Neutrophil (primary cell): Measurements from ENCODE around the gene TTC9B.

Source experiments
- H3K27ac ChIP-seq: fragments of 200-600 bp; sonication (generic); 2 replicates; pipeline ENCODE4 v1.5.1; 2016; ENCODE audit warnings: mild to moderate bottlenecking, moderate library complexity
- H3K27me3 ChIP-seq: fragments of 200-600 bp; sonication (generic); 2 replicates; pipeline ENCODE4 v1.6.0; 2016; ENCODE audit warnings: mild to moderate bottlenecking
- H3K36me3 ChIP-seq: fragments of 200-600 bp; sonication (generic); 2 replicates; pipeline ENCODE4 v1.5.1; 2017
- H3K4me1 ChIP-seq, 2 experiments: fragments of 200-600 bp in 1 of 2; sonication (generic) in 1 of 2; 1 replicate in 1 of 2; 2 replicates in 1 of 2; pipeline versions ENCODE4 v1.5.1 to v1.6.1; 2013 to 2016; ENCODE audit warnings: low read depth in 1 of 2, low read length in 1 of 2, mild to moderate bottlenecking in 1 of 2, moderate library complexity in 1 of 2; ENCODE audit not compliant: control insufficient read depth in 1 of 2, insufficient read depth in 1 of 2
- H3K4me3 ChIP-seq, 2 experiments: fragments of 200-600 bp in 1 of 2; sonication (generic) in 1 of 2; 1 replicate in 1 of 2; 2 replicates in 1 of 2; pipeline ENCODE4 v1.5.1; 2013 to 2016; ENCODE audit warnings: low read depth in 1 of 2, low read length in 1 of 2, mild to moderate bottlenecking in 1 of 2, moderate library complexity in 1 of 2
- H3K9me3 ChIP-seq: fragments of 200-600 bp; sonication (generic); 2 replicates; pipeline ENCODE4 v1.5.1; 2016
- TF ChIP-seq, protein P1 (sequence below): fragments of 200-600 bp; sonication (generic); IDR thresholded peaks from 2 replicates; pipeline ENCODE4 v1.5.1; 2016; ENCODE audit warnings: antibody characterized with exemption

The TTC9B gene

DNA sequence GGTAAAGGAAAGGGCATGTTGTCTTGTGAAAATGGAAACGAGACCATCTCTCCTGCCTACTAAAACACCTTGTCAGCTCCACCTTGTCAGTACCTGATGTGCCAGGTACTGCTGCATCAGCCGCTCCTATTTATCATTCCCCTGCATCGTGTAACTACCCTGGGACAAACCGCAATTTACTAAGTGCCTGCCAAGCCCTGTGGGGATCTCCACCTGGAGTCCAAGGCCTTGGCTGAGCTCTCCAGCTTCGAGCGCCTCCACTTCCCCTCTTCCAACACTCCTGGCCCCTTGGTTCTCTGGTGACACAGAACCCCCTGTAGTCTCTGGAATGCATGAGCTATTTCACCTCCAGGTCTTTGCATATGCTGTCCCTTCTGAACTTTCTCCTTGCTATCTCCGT, 34.2 kb upstream of the TTC9B start:
- Histone ChIP-seq H3K4me1 (no peaks in the 10 kb centered on the region), H3K36me3 (peaks cover 73% of the 10 kb centered on the region), H3K27me3 (no peaks in the 10 kb centered on the region), H3K27ac (no peak overlapping the region), H3K9me3 (no peaks in the 10 kb centered on the region), H3K4me3 (no peak overlapping the region)
- TF ChIP-seq, protein P1, sequence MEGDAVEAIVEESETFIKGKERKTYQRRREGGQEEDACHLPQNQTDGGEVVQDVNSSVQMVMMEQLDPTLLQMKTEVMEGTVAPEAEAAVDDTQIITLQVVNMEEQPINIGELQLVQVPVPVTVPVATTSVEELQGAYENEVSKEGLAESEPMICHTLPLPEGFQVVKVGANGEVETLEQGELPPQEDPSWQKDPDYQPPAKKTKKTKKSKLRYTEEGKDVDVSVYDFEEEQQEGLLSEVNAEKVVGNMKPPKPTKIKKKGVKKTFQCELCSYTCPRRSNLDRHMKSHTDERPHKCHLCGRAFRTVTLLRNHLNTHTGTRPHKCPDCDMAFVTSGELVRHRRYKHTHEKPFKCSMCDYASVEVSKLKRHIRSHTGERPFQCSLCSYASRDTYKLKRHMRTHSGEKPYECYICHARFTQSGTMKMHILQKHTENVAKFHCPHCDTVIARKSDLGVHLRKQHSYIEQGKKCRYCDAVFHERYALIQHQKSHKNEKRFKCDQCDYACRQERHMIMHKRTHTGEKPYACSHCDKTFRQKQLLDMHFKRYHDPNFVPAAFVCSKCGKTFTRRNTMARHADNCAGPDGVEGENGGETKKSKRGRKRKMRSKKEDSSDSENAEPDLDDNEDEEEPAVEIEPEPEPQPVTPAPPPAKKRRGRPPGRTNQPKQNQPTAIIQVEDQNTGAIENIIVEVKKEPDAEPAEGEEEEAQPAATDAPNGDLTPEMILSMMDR = no peak

DNA sequence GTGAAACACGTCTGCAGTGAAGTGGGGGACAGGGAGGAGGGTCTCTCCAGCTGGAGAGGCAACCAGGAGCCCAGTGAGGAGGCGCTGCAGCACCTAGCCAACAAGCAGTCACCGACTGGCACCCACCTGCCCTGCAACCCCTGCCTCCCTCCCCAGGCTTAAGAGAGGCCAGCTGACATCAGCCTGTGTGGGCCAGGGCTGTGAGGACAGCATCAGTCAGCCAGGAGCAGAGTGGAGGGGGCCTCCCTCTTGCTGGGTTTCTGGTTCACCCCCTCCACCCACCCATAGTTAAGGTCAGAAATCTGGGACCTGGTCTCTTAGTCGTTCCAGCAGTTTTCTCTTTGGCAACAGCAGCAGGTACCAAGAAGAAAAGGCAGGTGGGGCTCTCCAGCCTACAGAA, 33.8 kb upstream of the TTC9B start:
- TF ChIP-seq, protein P1 = no peak
- H3K9me3 ChIP-seq = no peaks in the 10 kb centered on the region
- H3K4me3 ChIP-seq = no peak overlapping the region
- no peaks in the 10 kb centered on the region for H3K27me3 ChIP-seq
- no peak overlapping the region for H3K27ac ChIP-seq
- no peaks in the 10 kb centered on the region for H3K4me1 ChIP-seq
- H3K36me3 ChIP-seq = peaks cover 69% of the 10 kb centered on the region

DNA sequence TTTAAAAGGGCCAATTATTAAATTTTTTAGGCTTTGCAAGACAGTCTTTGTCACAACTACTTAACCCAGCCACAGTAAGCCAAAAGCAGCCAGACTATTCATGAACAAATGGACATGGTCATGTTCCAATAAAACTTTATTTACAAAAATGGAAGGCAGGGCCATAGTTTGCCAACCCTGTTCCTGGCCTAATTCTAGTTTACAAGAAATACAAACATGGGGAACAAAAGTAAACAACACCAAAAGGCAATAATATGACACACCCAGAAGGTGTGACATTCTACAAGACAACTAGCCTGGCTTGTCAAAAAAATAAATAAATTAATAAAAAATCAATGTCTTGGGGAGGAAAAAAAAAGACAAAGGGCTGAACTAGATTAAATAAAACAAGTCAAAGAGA, 33.1 kb upstream of the TTC9B start:
- Histone ChIP-seq H3K9me3 (no peaks in the 10 kb centered on the region), H3K4me1 (no peaks in the 10 kb centered on the region), H3K27ac (no peak overlapping the region), H3K36me3 (peaks cover 62% of the 10 kb centered on the region), H3K4me3 (no peak overlapping the region), H3K27me3 (no peaks in the 10 kb centered on the region)
- TF ChIP-seq, protein P1 = no peak

DNA sequence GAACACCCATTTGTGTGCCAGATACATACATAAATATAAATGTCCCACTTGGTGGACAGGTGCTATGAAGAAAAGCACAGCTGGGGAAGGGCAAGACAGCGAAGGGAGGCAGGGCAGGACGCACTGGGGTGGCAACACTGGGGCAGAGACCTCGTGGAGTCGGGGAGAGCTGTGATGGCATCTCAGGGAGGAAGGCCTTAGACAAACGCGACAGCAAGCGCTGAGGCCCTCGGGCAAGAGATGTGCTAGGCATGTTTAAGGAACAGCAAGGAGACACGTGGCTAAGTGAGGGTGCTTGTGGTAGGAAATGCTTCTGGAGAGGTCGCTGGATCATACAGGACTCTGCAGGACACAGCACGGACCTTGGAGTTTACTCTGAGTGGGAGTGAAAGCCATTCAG, 31.6 kb upstream of the TTC9B start:
- Histone ChIP-seq H3K27me3 (no peaks in the 10 kb centered on the region), H3K27ac (no peak overlapping the region), H3K4me1 (no peaks in the 10 kb centered on the region), H3K36me3 (peaks cover 47% of the 10 kb centered on the region), H3K4me3 (no peak overlapping the region), H3K9me3 (no peaks in the 10 kb centered on the region)
- TF ChIP-seq, protein P1 = no peak

DNA sequence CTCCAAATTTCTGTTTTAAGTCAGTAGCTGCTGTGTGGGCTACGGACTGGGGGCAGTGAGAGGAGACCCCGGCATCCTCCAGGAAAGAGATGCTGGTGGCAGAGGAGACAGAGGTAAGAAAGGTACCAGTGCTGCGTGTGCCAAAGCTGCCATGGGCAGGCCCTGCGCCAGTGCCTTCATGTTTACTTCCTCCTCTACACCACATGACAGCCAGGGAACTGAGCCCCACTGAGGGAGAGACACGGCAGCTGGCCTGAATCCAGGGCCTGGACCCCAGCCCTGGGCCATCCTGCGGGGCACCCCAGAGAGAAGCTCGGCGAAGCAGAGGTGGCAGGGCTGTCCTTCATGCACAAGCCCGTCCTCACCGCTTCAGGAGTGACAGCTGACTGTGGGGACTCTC, 31.0 kb upstream of the TTC9B start:
- TF ChIP-seq, protein P1 = no peak
- no peak overlapping the region for H3K4me3 ChIP-seq
- no peaks in the 10 kb centered on the region for H3K27me3 ChIP-seq
- H3K36me3 ChIP-seq = peaks cover 42% of the 10 kb centered on the region
- no peak overlapping the region for H3K27ac ChIP-seq
- no peaks in the 10 kb centered on the region for H3K4me1 ChIP-seq
- no peaks in the 10 kb centered on the region for H3K9me3 ChIP-seq

DNA sequence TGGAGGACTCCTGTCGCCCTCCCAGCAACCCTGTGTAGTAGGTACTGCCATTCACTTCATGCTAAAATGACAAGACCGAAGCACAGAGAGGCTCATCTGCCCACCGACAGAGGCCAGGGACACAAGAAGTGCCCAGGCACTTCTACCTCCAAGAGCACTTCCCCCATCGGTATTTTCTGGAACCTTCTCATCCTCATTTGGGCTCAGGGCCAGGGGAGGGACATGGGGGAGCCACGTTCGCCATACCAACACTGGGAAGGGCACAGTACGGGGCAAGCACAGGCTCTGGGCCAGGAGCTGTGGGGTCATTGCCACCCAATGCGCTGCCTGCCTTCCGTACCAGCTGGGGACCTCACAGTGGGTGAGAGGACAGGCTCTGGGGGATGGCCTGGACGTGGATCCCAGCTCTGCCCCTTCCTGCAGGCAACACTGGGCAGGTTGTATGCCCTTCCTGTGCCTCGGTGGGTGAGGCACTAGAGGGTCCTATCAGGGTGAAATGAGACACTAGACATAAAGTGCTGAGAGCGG, 29.6 kb upstream of the TTC9B start:
- TF ChIP-seq, protein P1 = no peak
- peaks cover 28% of the 10 kb centered on the region for H3K36me3 ChIP-seq
- no peak overlapping the region for H3K4me3 ChIP-seq
- no peaks in the 10 kb centered on the region for H3K4me1 ChIP-seq
- no peak overlapping the region for H3K27ac ChIP-seq
- H3K27me3 ChIP-seq = no peaks in the 10 kb centered on the region
- no peaks in the 10 kb centered on the region for H3K9me3 ChIP-seq
